ENCODE data around the gene TTC22. TPM values are rescaled to one million over a fixed set of nuclear protein-coding genes. Genes with fewer than 3 reads are reported as not detected.

TTC22 gene
- polyA plus RNA-seq, 3 donors, result 0.04 TPM; not detected in 2

DNA sequence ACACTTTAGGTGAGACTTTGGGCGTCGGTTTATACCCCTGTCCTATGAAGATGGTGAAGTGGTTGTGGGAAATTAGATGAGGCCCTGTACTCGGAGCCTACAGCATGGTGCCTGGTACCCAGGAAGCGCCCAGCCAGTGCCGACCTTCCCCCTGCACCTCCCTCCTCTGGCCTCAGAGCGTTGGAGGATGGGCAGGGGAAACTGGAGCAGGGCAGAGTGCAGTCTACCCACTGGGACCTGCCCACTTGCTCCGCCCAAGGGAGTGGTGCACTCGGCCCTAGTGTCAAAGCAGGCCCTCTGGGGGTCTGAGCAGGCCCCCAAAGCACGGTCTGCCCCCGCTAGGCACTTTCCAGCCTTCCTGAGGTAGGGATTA lies 13.0 kb upstream of the TTC22 start:
- no peak overlapping the region for H3K4me2 ChIP-seq (replicated peaks; ENCODE audit: extremely low read depth, low read length, poor library complexity, severe bottlenecking)
- TF ChIP-seq, protein P1, sequence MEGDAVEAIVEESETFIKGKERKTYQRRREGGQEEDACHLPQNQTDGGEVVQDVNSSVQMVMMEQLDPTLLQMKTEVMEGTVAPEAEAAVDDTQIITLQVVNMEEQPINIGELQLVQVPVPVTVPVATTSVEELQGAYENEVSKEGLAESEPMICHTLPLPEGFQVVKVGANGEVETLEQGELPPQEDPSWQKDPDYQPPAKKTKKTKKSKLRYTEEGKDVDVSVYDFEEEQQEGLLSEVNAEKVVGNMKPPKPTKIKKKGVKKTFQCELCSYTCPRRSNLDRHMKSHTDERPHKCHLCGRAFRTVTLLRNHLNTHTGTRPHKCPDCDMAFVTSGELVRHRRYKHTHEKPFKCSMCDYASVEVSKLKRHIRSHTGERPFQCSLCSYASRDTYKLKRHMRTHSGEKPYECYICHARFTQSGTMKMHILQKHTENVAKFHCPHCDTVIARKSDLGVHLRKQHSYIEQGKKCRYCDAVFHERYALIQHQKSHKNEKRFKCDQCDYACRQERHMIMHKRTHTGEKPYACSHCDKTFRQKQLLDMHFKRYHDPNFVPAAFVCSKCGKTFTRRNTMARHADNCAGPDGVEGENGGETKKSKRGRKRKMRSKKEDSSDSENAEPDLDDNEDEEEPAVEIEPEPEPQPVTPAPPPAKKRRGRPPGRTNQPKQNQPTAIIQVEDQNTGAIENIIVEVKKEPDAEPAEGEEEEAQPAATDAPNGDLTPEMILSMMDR (IDR thresholded peaks at IDR 0.05), result no peak
- H3K36me3 ChIP-seq (replicated peaks in 1 of 2; ENCODE audit: control insufficient read depth in 1 of 2, insufficient read depth in 2 of 2, low read length in 2 of 2), result no peaks in the 10 kb centered on the region
- H2AFZ ChIP-seq (ENCODE audit: insufficient read depth, low read depth, low read length, poor library complexity, severe bottlenecking), result no peak overlapping the region
- H3K79me2 ChIP-seq (ENCODE audit: insufficient read depth, low read length), result no peaks in the 10 kb centered on the region
- Mint-ChIP-seq H3K4me3 (no peak overlapping the region), H3K36me3 (no peaks in the 10 kb centered on the region), H3K27me3 (ENCODE audit: low read depth in 3 of 3) (no peaks in the 10 kb centered on the region), H3K4me1 (peaks cover 3% of the 10 kb centered on the region), H3K27ac (no peak overlapping the region), H3K9me3 (peaks cover 0 to 3% (median 0%) of the 10 kb centered on the region in 7 donors)
- DNase-seq, result no peak
- H3K27me3 ChIP-seq (ENCODE audit: control insufficient read depth in 2 of 2, insufficient read depth in 2 of 2, low read length in 2 of 2), result no peaks in the 10 kb centered on the region
- no peak overlapping the region for H3K4me3 ChIP-seq (replicated peaks in 1 of 3; ENCODE audit: low read depth in 2 of 3, low read length in 3 of 3)
- H3K9me3 ChIP-seq (replicated peaks in 1 of 2; ENCODE audit: control insufficient read depth in 1 of 2, insufficient read depth in 1 of 2, low read length in 2 of 2), result no peaks in the 10 kb centered on the region
- no peak overlapping the region for H3K27ac ChIP-seq (ENCODE audit: low read depth in 1 of 2, low read length in 2 of 2)
- H3K4me1 ChIP-seq (ENCODE audit: control insufficient read depth in 1 of 2, insufficient read depth in 2 of 2, low read length in 2 of 2), result no peaks in the 10 kb centered on the region
- H3K9ac ChIP-seq (ENCODE audit: insufficient read depth, low read length, poor library complexity, severe bottlenecking), result no peak overlapping the region
- intact Hi-C loops (cut with micrococcal nuclease), result no loop called here
- H4K20me1 ChIP-seq (ENCODE audit: insufficient read depth, low read length), result no peaks in the 10 kb centered on the region
- 84% methylated on average over 10 of the region's 10 CpGs for WGBS (ENCODE audit: insufficient coverage)

DNA sequence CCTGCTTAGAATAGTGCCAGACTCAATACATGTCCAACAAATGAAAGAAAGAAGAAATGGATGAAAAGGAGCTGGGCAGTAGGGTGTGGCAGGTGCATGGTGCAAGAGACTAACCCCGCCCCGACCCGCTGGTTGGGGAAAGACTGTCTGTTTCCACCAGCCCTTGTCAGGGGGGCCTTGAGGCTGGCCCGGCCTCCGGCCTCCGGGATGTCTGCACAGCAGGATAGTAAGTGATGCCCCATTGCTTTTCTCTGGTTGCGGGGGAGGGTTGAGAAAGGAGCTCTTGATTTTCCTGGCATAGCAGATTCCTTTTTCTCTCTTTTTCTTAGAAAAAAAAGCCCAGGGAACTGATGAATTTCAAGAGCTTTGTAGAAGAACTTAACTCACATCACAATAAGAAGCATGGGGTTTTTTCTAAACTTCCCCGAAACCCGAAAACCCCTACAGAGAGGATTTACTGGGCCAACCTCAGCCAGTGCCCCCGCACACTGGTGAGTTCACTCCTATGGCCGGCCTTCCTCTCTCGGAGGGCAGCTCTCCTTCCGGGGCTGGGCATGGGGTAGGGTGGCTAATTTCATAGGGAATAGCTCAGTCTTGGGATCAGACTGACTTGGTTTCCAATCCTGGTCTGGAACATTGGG lies 12.5 kb upstream of the TTC22 start:
- intact Hi-C loops (cut with micrococcal nuclease), result no loop called here
- WGBS (ENCODE audit: insufficient coverage), result 89% methylated on average over 6 of the region's 13 CpGs
- no peak overlapping the region for H3K4me2 ChIP-seq (replicated peaks; ENCODE audit: extremely low read depth, low read length, poor library complexity, severe bottlenecking)
- TF ChIP-seq, protein P1 (IDR thresholded peaks at IDR 0.05), result no peak
- DNase-seq, result no peak
- H3K4me1 Mint-ChIP-seq, result peaks cover 3% of the 10 kb centered on the region
- H3K4me3 ChIP-seq (replicated peaks in 1 of 3; ENCODE audit: low read depth in 2 of 3, low read length in 3 of 3), result no peak overlapping the region
- no peak overlapping the region for H3K27ac Mint-ChIP-seq
- H3K27me3 Mint-ChIP-seq (ENCODE audit: low read depth in 3 of 3), result no peaks in the 10 kb centered on the region
- no peaks in the 10 kb centered on the region for H3K36me3 Mint-ChIP-seq
- no peak overlapping the region for H2AFZ ChIP-seq (ENCODE audit: insufficient read depth, low read depth, low read length, poor library complexity, severe bottlenecking)
- no peaks in the 10 kb centered on the region for H4K20me1 ChIP-seq (ENCODE audit: insufficient read depth, low read length)
- no peak overlapping the region for H3K4me3 Mint-ChIP-seq
- no peak overlapping the region for H3K27ac ChIP-seq (ENCODE audit: low read depth in 1 of 2, low read length in 2 of 2)
- no peaks in the 10 kb centered on the region for H3K27me3 ChIP-seq (ENCODE audit: control insufficient read depth in 2 of 2, insufficient read depth in 2 of 2, low read length in 2 of 2)
- no peaks in the 10 kb centered on the region for H3K36me3 ChIP-seq (replicated peaks in 1 of 2; ENCODE audit: control insufficient read depth in 1 of 2, insufficient read depth in 2 of 2, low read length in 2 of 2)
- no peak overlapping the region for H3K9ac ChIP-seq (ENCODE audit: insufficient read depth, low read length, poor library complexity, severe bottlenecking)
- no peaks in the 10 kb centered on the region for H3K9me3 ChIP-seq (replicated peaks in 1 of 2; ENCODE audit: control insufficient read depth in 1 of 2, insufficient read depth in 1 of 2, low read length in 2 of 2)
- H3K9me3 Mint-ChIP-seq, result peaks cover 0 to 3% (median 0%) of the 10 kb centered on the region in 7 donors
- no peaks in the 10 kb centered on the region for H3K4me1 ChIP-seq (ENCODE audit: control insufficient read depth in 1 of 2, insufficient read depth in 2 of 2, low read length in 2 of 2)
- H3K79me2 ChIP-seq (ENCODE audit: insufficient read depth, low read length), result no peaks in the 10 kb centered on the region
